K562 (cell line): ENCODE data around the gene PLEKHG5. TPM values are rescaled to one million over a fixed set of nuclear protein-coding genes. Genes with fewer than 3 reads are reported as not detected.

ENCODE experiments used
- ATAC-seq: fragments of 200-7000 bp; cut with Tn5 transposase; 3 replicates; pipeline ENCODE4 v1.9.1; 2020; ENCODE audit warnings: moderate library complexity
- BruUV-seq: library from RNA; stranded (reverse); fragments of 400-500 nt; replicated peaks from 2 replicates; lab custom pipeline; 2021; lab: Mats Ljungman, UMichigan
- CTCF ChIA-PET: fragments of 300-600 bp; formaldehyde crosslinking; extraction: SDS; loops from one replicate; lab custom pipeline; 2021; ENCODE audit warnings: low intra/inter-chr PET ratio; lab: Yijun Ruan, JAX
- POLR2A ChIA-PET: fragments of 300-600, 350-650 bp; sonication (Branson Sonifier 250); formaldehyde crosslinking; extraction: SDS; loops from one replicate; lab custom pipeline; 2021; ENCODE audit warnings: antibody characterized with exemption, inconsistent platforms; lab: Yijun Ruan, JAX
- DNase-seq, 4 experiments: peaks; one replicate each; pipeline versions ENCODE4 v3.0.0 to v3.0.0-alpha.2; 2011 to 2018; ENCODE audit warnings: low spot score in 3 of 4, mixed read lengths in 3 of 4; ENCODE audit errors: extremely low read depth in 1 of 4
- FAIRE-seq: peaks from 2 replicates; lab custom pipeline; 2011; peaks lifted over from hg19 to GRCh38; lab: Jason Lieb, UNC
- H2AFZ ChIP-seq: 2 replicates; pipeline ENCODE4 v1.6.0; 2011; ENCODE audit warnings: low read depth, low read length, control low read depth, inconsistent platforms
- H3K27ac ChIP-seq: fragments of 200-600 bp; 3 replicates; pipeline ENCODE4 v1.8.0; 2011; ENCODE audit warnings: low read depth, mild to moderate bottlenecking, control low read depth, inconsistent platforms, low read length, moderate library complexity, mixed read lengths; ENCODE audit errors: extremely low read depth
- H3K27me3 ChIP-seq, 2 experiments: fragments of 300-600 bp in 1 of 2; 2 replicates in 1 of 2; 3 replicates in 1 of 2; pipeline versions ENCODE4 v1.6.0 to v1.8.0; 2011; ENCODE audit warnings: inconsistent platforms in 2 of 2, low read length in 2 of 2, mild to moderate bottlenecking in 1 of 2, mixed read lengths in 1 of 2, moderate library complexity in 1 of 2; ENCODE audit not compliant: control insufficient read depth in 2 of 2, insufficient read depth in 2 of 2
- H3K36me3 ChIP-seq: fragments of 300-600 bp; 3 replicates; pipeline ENCODE4 v1.8.0; 2011; ENCODE audit warnings: mild to moderate bottlenecking, low read length, inconsistent platforms; ENCODE audit not compliant: control insufficient read depth, insufficient read depth
- H3K4me1 ChIP-seq, 2 experiments: fragments of 200-600 bp in 1 of 2; replicated peaks in 1 of 2; 2 replicates in 1 of 2; 3 replicates in 1 of 2; pipeline versions ENCODE4 v1.5.1 to v1.8.0; 2011; ENCODE audit warnings: inconsistent platforms in 2 of 2, low read length in 2 of 2, mild to moderate bottlenecking in 1 of 2, mixed read lengths in 1 of 2, moderate library complexity in 1 of 2; ENCODE audit not compliant: control insufficient read depth in 2 of 2, insufficient read depth in 2 of 2
- H3K4me2 ChIP-seq: 2 replicates; pipeline ENCODE4 v1.6.1; 2011; ENCODE audit warnings: low read length, control low read depth, inconsistent platforms, mixed read lengths; ENCODE audit not compliant: insufficient read depth
- H3K4me3 ChIP-seq: fragments of 200-600 bp; sonication (generic), shearing (Covaris generic); 2 replicates; pipeline ENCODE4 v1.5.1; 2016; ENCODE audit warnings: control low read depth, inconsistent platforms
- H3K79me2 ChIP-seq: fragments of 200-600 bp; 3 replicates; pipeline ENCODE4 v1.8.0; 2011; ENCODE audit warnings: low read length, inconsistent platforms; ENCODE audit not compliant: control insufficient read depth, insufficient read depth
- H3K9ac ChIP-seq, 2 experiments: 2 replicates each; pipeline versions ENCODE4 v1.6.0 to v1.6.1; 2011; ENCODE audit warnings: low read depth in 2 of 2, low read length in 2 of 2, control low read depth in 1 of 2, inconsistent platforms in 1 of 2, mild to moderate bottlenecking in 1 of 2, mixed read lengths in 1 of 2; ENCODE audit not compliant: insufficient read depth in 1 of 2
- H3K9me1 ChIP-seq: one replicate; pipeline ENCODE4 v1.6.0; 2011; ENCODE audit warnings: inconsistent platforms, mild to moderate bottlenecking, low read length, moderate library complexity; ENCODE audit not compliant: control insufficient read depth, insufficient read depth
- H3K9me3 ChIP-seq: replicated peaks from 2 replicates; pipeline ENCODE4 v1.5.1; 2011; ENCODE audit warnings: low read depth, low read length, inconsistent platforms; ENCODE audit not compliant: control insufficient read depth, insufficient read depth
- H4K20me1 ChIP-seq: replicated peaks from 2 replicates; pipeline ENCODE4 v1.6.1; 2011; ENCODE audit warnings: low read length, inconsistent platforms, mixed read lengths; ENCODE audit not compliant: control insufficient read depth, insufficient read depth
- CHD7 ChIP-seq: fragments of 200-600 bp; sonication (generic); IDR thresholded peaks from one replicate; pipeline ENCODE4 v1.6.1; 2012; ENCODE audit warnings: mild to moderate bottlenecking, low read depth, low read length, inconsistent platforms
- MBD2 ChIP-seq: sonication (generic); IDR thresholded peaks from 2 replicates; pipeline ENCODE4 v1.6.1; 2016; ENCODE audit warnings: low read depth, borderline replicate concordance
- PHF21A ChIP-seq: fragments of 450-650 bp; IDR thresholded peaks from 2 replicates; pipeline ENCODE4 v1.6.1; 2017; ENCODE audit warnings: low read depth, borderline replicate concordance
- SMAD1 ChIP-seq: fragments of 150-350 bp; IDR thresholded peaks from 2 replicates; pipeline ENCODE4 v1.6.1; 2014; ENCODE audit warnings: low read length, low read depth; ENCODE audit not compliant: partially characterized antibody
- ZNF347 ChIP-seq: fragments of 450-650 bp; formaldehyde crosslinking; IDR thresholded peaks from 2 replicates; pipeline ENCODE4 v1.4.0; 2020; ENCODE audit warnings: low read depth, mild to moderate bottlenecking, moderate library complexity
- WGBS: fragments of 100-300 bp; shearing (Covaris generic); methylation state at CpG from one replicate; pipeline ENCODE4 v1.1.6; 2016; ENCODE audit warnings: low coverage, mixed read lengths; ENCODE audit not compliant: insufficient coverage; ENCODE audit errors: missing lambda C conversion rate; 5-methylcytosine and 5-hydroxymethylcytosine counted together
- in situ Hi-C: fragments of 300-500 bp; cut with MboI; formaldehyde crosslinking; loops from 4 replicates; pipeline ENCODE4 v1.15.0; 2018; ENCODE audit warnings: inconsistent platforms, mixed read lengths
- intact Hi-C: fragments of 100-400 bp; cut with micrococcal nuclease; formaldehyde crosslinking; loops from 2 replicates; pipeline ENCODE4 v1.14.2; 2022
- polyA plus RNA-seq, 8 experiments: library from polyadenylated mRNA; depleted of rRNA in 4 of 8; stranded (reverse) in 5 of 8; unstranded in 3 of 8; fragments of >200 nt; fragmentation: Nextera tagmentation in 2 of 8; fragmentation: Illumina TruSeq in 1 of 8; extraction: Ambion mirVana in 2 of 8; extraction: Trizol in 1 of 8; gene quantifications; 2 replicates each; pipeline versions ENCODE4 v1.2.1 to v1.2.3, GENCODE V29; 2011 to 2014; ENCODE audit warnings: inconsistent platforms in 1 of 8, missing spikeins in 1 of 8
- total RNA-seq, 7 experiments: library from RNA; depleted of rRNA in 6 of 7; stranded (reverse); fragments of >200 nt in 6 of 7; fragmentation: Illumina TruSeq in 2 of 7; extraction: Trizol in 2 of 7; gene quantifications; 2 replicates each; pipeline versions ENCODE4 v1.2.1 to v1.2.3, GENCODE V29; 2011 to 2021; ENCODE audit warnings: low replicate concordance in 1 of 7

PLEKHG5 gene
- total and polyA plus RNA-seq, 9 of the 15 experiments (the other 6 are each of a cell fraction or from before 2014, with no cell fraction given), result 0.04 to 0.29 (median 0.09) TPM; not detected in 3

- ATAC-seq, result no peak; the same call in 2 of the 3 replicates
- H3K36me3 ChIP-seq, result no peaks in the 10 kb centered on the region
- no peak for TF ChIP-seq SMAD1
- no peak for TF ChIP-seq PHF21A
- TF ChIP-seq MBD2, result no peak
- TF ChIP-seq CHD7, result no peak
- TF ChIP-seq ZNF347 (CRISPR knock-in tag), result no peak
- TF ChIP-seq, all 486 proteins: peak for 0
- Histone ChIP-seq H3K79me2 (no peaks in the 10 kb centered on the region), H3K9me3 (no peaks in the 10 kb centered on the region), H4K20me1 (peaks cover 18% of the 10 kb centered on the region; the same call in 1 of the 2 replicates), H3K4me3 (no peak overlapping the region), H3K4me1 (peaks cover 3 to 32% of the 10 kb centered on the region in 2 experiments; a peak in 3 of 5 replicates), H2AFZ (no peak overlapping the region), H3K4me2 (no peak overlapping the region), H3K27me3 (peaks cover 21 to 55% of the 10 kb centered on the region in 2 experiments; a peak in 4 of 5 replicates), H3K9me1 (no peaks in the 10 kb centered on the region), H3K27ac (no peak overlapping the region), H3K9ac (peak overlapping the region in 1 of 2 experiments; percentile 66; a peak in 2 of 4 replicates)
- intact Hi-C loops, result no loop called here
- CTCF ChIA-PET, result no interaction called here
- DNase-seq (no peak), FAIRE-seq (peak; percentile 11)
- in situ Hi-C loops, result no loop called here
- WGBS, result 10% methylated on average over 9 of the region's 9 CpGs
- BruUV-seq, result no TSS peak
- POLR2A ChIA-PET, result interaction anchor here (0.6 to 3.4 kb wide), 6 partner anchors 9 to 180 kb away, joined by 3 to 21 read pairs (median 3); no protein-coding TSS in a partner anchor
These were observed 21.9 kb upstream of the PLEKHG5 start for GRCh38 chr1:6513320-6513801.
